ENCODE results near the gene SMCO4. TPM values are rescaled to one million over a fixed set of nuclear protein-coding genes. Genes with fewer than 3 reads are reported as not detected.
"Not testable (repeated sequence)": the region's sequence is repeated elsewhere in the genome, so short reads cannot be mapped to it uniquely, and the experiment has no call there.

Gene SMCO4
- total RNA-seq, 1 donor from 2014 or later: 2.4 TPM

GRCh38 chr11:93583490-93583889, 40.3 kb upstream of the SMCO4 start:
- DNase-seq (ENCODE audit: low read depth): no peak
- no peak overlapping the region for H3K4me3 ChIP-seq (ENCODE audit: low read depth, low read length)
- TF ChIP-seq CTCF (IDR thresholded peaks at IDR 0.05; ENCODE audit: insufficient read depth, low read length, severe bottlenecking): no peak
- no peaks in the 10 kb centered on the region for H3K27me3 ChIP-seq (ENCODE audit: control insufficient read depth, insufficient read depth, low read length)
- FAIRE-seq: no peak
- no peaks in the 10 kb centered on the region for H3K36me3 ChIP-seq (ENCODE audit: control insufficient read depth, insufficient read depth, low read length)

- DNase-seq (ENCODE audit: low read depth): no peak
- no peak for FAIRE-seq
- H3K36me3 ChIP-seq (ENCODE audit: control insufficient read depth, insufficient read depth, low read length): no peaks in the 10 kb centered on the region
- TF ChIP-seq CTCF (IDR thresholded peaks at IDR 0.05; ENCODE audit: insufficient read depth, low read length, severe bottlenecking): no peak
- no peak overlapping the region for H3K4me3 ChIP-seq (ENCODE audit: low read depth, low read length)
- no peaks in the 10 kb centered on the region for H3K27me3 ChIP-seq (ENCODE audit: control insufficient read depth, insufficient read depth, low read length)
Observed at GRCh38 chr11:93579187-93579751, 36.1 kb upstream of the SMCO4 start.

GRCh38 chr11:93577286-93577685, 34.1 kb upstream of the SMCO4 start:
- no peak overlapping the region for H3K4me3 ChIP-seq (ENCODE audit: low read depth, low read length)
- no peak for FAIRE-seq
- peak; percentile 25 for DNase-seq (ENCODE audit: low read depth)
- H3K27me3 ChIP-seq (ENCODE audit: control insufficient read depth, insufficient read depth, low read length): no peaks in the 10 kb centered on the region
- H3K36me3 ChIP-seq (ENCODE audit: control insufficient read depth, insufficient read depth, low read length): no peaks in the 10 kb centered on the region
- no peak for TF ChIP-seq CTCF (IDR thresholded peaks at IDR 0.05; ENCODE audit: insufficient read depth, low read length, severe bottlenecking)

DNA sequence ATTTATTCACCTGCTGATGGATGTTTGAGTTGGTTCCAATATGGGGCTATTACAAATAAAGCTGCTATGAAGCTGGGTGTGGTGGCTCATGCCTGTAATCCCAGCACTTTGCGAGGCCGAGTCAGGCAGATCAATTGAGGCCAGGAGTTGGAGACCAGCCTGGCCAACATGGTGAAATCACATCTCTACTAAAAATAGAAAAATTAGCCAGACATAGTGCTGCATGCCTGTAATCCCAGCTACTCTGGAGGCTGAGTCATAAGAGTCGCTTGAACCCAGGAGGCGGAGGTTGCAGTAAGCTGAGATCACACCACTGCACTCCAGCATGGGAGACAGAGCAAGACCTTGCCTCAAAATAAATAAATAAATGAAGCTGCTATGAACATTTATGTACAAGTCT, 33.7 kb upstream of the SMCO4 start:
- H3K27me3 ChIP-seq (ENCODE audit: control insufficient read depth, insufficient read depth, low read length); FAIRE-seq: not testable (repeated sequence)

DNA sequence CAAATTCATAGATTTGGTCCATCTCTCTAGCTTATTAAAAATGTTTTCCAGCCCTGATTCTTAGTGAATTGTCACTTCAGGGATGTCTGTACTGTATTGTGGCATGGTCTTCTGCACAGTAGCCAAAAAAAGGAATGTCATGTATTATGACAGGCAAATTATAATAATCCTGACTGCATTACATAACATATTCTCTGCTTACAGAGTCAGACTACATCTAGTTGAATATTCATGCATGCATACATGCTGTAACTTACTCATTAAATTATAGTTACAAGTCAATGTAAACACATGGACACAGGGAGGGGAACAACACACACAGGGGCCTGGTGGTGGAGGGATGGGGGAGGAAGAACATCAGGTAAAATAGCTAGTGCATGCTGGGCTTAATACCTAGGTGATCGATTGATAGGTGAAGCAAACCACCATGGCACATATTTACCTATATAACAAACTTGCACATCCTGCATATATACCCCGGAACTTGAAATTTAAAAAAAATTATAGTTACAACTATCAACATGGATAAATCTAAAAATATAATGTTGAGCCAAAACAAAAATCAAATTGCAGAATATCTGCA, 31.5 kb upstream of the SMCO4 start:
- no peak for FAIRE-seq
- H3K36me3 ChIP-seq (ENCODE audit: control insufficient read depth, insufficient read depth, low read length): no peaks in the 10 kb centered on the region
- DNase-seq (ENCODE audit: low read depth): no peak
- H3K27me3 ChIP-seq (ENCODE audit: control insufficient read depth, insufficient read depth, low read length): no peaks in the 10 kb centered on the region
- H3K4me3 ChIP-seq (ENCODE audit: low read depth, low read length): no peak overlapping the region
- TF ChIP-seq CTCF (IDR thresholded peaks at IDR 0.05; ENCODE audit: insufficient read depth, low read length, severe bottlenecking): no peak

More for the DNA sequence above, 33.7 kb upstream of the SMCO4 start:
- H3K4me3 ChIP-seq (ENCODE audit: low read depth, low read length); DNase-seq (ENCODE audit: low read depth); H3K36me3 ChIP-seq (ENCODE audit: control insufficient read depth, insufficient read depth, low read length): not testable (repeated sequence)

GRCh38 chr11:93573184-93573583, 30.0 kb upstream of the SMCO4 start:
- no peak overlapping the region for H3K4me3 ChIP-seq (ENCODE audit: low read depth, low read length)
- H3K36me3 ChIP-seq (ENCODE audit: control insufficient read depth, insufficient read depth, low read length): no peaks in the 10 kb centered on the region
- DNase-seq (ENCODE audit: low read depth) (peak; percentile 7), FAIRE-seq (no peak)
- H3K27me3 ChIP-seq (ENCODE audit: control insufficient read depth, insufficient read depth, low read length): no peaks in the 10 kb centered on the region
- no peak for TF ChIP-seq CTCF (IDR thresholded peaks at IDR 0.05; ENCODE audit: insufficient read depth, low read length, severe bottlenecking)

Data from bronchial epithelial cell (primary cell).